ENCODE measurements around the gene CENPH.

DNA sequence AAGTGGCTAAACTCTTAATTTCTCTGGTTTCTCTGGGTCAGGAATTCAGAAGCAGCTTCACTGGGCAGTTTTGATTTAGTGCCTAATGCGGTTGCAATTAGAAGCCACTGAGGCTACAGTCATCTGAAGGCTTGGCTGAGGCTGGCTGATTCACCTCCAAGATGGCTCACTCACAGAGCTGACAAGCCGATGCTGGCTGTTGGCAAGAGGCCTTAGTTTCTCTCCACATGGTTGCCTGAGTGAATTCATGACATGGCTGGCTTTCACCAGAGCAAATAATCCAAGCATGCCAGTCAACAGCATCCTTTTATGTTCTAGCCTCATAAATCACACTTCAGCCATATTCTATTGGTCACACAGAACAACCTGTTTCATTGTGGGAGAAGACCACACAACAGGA, 42.5 kb downstream of the CENPH start:
- TF ChIP-seq, protein P1, sequence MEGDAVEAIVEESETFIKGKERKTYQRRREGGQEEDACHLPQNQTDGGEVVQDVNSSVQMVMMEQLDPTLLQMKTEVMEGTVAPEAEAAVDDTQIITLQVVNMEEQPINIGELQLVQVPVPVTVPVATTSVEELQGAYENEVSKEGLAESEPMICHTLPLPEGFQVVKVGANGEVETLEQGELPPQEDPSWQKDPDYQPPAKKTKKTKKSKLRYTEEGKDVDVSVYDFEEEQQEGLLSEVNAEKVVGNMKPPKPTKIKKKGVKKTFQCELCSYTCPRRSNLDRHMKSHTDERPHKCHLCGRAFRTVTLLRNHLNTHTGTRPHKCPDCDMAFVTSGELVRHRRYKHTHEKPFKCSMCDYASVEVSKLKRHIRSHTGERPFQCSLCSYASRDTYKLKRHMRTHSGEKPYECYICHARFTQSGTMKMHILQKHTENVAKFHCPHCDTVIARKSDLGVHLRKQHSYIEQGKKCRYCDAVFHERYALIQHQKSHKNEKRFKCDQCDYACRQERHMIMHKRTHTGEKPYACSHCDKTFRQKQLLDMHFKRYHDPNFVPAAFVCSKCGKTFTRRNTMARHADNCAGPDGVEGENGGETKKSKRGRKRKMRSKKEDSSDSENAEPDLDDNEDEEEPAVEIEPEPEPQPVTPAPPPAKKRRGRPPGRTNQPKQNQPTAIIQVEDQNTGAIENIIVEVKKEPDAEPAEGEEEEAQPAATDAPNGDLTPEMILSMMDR (IDR thresholded peaks at IDR 0.05), result no peak
- no peak for TF ChIP-seq POLR2A (IDR thresholded peaks at IDR 0.05)
